Astrocyte of the cerebellum (primary cell): Measurements from ENCODE around the gene DMRTB1.

Experiments
- DNase-seq: peaks from one replicate; pipeline ENCODE4 v3.0.0-alpha.2; 2011; ENCODE audit warnings: low read depth
- H3K4me3 ChIP-seq: 2 replicates; pipeline ENCODE4 v1.5.1; 2011; ENCODE audit warnings: mild to moderate bottlenecking, low read depth, low read length, moderate library complexity
- in situ Hi-C: cut with HindIII; loops from 2 replicates; pipeline ENCODE4 v1.10.0; 2017; ENCODE audit warnings: low sequenced_read_pairs
- TF ChIP-seq, protein P1 (sequence below): IDR thresholded peaks from 2 replicates; pipeline ENCODE4 v1.5.1; 2012; ENCODE audit warnings: low read length, low read depth, moderate library complexity, mild to moderate bottlenecking; ENCODE audit errors: missing control alignments

The DMRTB1 gene

DNA sequence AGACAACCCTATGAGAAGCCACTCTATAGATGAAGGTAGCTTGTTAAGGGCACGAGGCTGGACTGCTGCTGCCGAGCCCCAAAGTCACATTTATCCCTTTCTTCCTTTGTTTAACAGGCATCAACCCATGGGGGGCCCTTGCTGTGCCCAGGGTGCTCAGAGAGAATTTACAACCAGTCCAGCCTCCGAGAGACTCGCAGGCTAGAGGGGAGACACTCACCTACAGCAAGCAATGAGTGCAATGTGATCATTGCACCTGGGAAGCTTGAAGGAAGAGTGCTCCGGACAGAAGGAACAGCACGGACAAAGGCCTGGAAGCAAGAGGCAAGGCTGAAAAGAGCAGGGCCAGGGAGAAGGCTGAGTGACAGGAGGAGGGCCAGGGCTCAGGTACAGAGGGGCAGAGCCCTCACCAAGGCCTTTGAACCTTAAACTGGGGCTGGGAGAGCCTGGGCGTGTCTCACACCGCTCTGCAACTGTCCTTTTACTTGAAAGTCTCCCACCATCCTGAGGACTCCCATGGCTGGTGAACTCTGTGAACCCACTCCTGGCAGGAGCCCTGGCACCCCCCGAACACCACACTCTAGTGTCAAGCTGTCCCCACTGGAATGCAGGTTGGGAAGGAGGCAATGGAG is 27.3 kb downstream of the DMRTB1 start:
- DNase-seq, result no peak
- in situ Hi-C loops, result loop anchor here (25.0 kb wide), 1 partner anchor 251 kb away; the partner anchor contains the start of gene GLIS1
- no peak overlapping the region for H3K4me3 ChIP-seq
- TF ChIP-seq, protein P1, sequence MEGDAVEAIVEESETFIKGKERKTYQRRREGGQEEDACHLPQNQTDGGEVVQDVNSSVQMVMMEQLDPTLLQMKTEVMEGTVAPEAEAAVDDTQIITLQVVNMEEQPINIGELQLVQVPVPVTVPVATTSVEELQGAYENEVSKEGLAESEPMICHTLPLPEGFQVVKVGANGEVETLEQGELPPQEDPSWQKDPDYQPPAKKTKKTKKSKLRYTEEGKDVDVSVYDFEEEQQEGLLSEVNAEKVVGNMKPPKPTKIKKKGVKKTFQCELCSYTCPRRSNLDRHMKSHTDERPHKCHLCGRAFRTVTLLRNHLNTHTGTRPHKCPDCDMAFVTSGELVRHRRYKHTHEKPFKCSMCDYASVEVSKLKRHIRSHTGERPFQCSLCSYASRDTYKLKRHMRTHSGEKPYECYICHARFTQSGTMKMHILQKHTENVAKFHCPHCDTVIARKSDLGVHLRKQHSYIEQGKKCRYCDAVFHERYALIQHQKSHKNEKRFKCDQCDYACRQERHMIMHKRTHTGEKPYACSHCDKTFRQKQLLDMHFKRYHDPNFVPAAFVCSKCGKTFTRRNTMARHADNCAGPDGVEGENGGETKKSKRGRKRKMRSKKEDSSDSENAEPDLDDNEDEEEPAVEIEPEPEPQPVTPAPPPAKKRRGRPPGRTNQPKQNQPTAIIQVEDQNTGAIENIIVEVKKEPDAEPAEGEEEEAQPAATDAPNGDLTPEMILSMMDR, result no peak

DNA sequence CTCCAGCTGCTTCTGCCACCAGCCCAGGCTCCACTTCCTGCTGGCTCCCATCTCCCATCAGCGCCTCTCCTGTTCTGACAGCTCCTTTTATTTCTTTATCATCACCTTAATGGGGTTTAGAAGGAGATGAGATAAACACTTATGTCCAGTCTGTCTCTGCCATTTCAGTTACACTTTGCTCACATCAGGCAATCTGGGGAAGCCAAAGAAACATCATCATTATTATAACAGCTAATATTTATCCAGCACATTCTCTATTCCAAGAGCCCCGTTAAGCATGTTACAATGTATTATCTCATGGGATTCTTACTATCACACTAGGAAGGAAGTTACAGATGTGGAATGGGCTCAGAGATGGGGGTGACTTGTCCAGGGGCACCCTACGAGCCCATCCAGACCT is 31.2 kb downstream of the DMRTB1 start:
- no peak overlapping the region for H3K4me3 ChIP-seq
- TF ChIP-seq, protein P1, result no peak
- no peak for DNase-seq
- in situ Hi-C loops, result loop anchor here (25.0 kb wide), 1 partner anchor 247 kb away; the partner anchor contains the start of gene GLIS1

DNA sequence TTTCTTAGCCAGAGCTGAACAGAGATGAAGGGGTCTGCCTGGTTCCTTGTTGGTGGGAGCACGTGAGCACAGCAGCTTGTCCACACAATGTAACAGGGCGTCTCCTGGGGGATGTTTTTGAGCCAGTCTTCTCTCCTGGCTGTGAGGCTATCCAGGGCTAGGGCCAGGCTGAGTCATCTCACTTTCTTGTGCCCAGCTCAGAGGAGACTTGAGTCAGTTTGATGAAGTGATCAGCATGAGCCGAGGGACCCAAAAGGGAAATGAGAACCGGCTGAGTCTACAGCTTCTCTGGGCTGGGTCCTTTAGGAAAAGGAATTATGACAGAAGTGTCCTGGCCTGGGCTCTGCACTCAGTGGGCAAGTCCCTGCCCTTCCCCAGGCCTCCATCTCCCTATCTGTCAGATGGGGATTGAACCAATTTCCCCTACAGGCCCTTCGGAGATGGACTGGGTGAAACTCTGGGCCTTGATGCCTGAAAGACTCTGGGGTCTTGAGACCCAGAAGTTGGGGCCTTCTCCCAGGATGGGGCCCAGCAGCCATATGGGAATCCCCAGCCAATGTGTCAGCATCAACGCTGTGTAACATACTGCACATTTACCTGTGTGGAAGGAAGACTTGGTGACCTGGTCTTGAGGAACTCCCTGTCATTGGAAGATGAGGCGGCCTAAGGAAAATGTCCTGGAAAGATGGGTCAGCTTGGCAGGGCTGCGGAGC is 36.6 kb downstream of the DMRTB1 start:
- in situ Hi-C loops, result loop anchor here (25.0 kb wide), 1 partner anchor 242 kb away; the partner anchor contains the start of gene GLIS1
- TF ChIP-seq, protein P1, result no peak
- no peak overlapping the region for H3K4me3 ChIP-seq
- no peak for DNase-seq

DNA sequence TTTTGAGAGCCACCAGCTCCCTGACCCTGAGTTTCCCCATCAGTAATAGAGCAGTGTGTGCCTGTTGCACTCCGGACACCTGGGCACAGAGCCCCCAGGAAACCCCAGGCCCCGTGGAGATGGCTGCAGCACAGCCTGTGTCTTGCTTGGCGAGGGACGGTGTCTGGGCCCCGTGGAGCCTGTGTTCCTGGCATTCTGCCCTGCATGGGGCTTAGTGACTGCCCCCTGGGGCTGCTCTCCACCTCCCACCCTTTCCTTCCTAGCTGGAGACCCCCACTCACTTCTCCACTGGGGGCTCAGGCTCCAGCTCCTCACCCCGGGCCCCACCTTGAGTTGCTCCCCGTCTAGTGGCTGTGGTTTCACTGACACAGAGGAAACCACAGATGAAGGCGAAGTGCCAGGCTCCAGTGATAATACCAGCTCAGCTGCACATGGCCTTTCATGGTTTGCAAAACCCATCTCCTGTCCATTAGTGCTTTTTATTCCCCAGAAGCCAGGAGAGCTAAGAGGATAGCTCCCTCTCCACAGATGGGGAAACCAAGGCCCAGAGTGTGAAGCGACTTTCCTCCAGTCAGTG is 39.4 kb downstream of the DMRTB1 start:
- DNase-seq, result no peak
- TF ChIP-seq, protein P1, result no peak
- in situ Hi-C loops, result loop anchor here (25.0 kb wide), 1 partner anchor 239 kb away; the partner anchor contains the start of gene GLIS1
- no peak overlapping the region for H3K4me3 ChIP-seq

DNA sequence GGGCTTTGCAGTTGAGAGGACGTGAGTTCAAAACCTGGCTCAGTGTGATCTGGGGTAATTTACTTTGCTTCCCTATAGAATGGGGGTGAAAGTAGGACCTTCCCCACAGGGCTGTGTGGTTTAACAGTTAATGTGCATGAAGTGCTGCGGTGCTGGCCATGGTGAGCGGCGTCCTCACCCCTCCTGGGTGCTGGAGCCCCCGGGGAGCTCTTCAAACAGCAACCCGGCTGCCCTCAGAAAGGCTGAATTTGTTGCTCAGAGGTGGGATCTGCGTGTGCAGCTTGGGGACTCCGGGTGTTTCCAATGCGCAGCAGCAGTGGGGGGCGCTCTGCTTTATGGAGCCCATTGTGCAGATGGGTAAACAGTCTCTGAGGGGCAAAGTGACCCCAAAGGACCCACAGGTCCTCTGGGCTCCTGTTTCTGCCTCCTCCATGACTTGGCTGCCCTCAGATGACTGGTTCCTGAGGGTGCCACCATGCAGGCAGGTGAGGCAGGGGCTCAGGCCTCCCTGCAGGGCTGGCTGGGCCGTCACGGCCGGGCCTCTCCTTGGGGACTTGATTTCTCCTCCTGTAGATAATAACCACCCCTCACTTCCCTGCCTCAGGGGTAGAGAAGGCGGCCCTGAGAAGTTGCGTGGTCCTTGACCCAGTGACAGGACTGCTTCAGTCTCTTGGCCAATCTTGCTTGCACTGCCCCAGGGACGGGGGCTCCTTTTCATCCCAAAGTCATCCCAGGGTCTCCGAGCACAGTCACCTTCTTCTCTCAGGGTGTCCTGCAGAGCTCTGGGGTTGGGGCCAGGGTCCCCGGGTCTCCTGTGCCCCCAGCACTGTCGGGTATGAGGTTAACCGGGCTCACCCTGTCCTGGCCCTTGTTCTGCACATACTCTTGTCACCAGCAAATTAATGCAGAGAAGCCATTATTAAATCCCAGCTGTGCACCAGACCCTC is 40.3 kb downstream of the DMRTB1 start:
- DNase-seq, result no peak
- in situ Hi-C loops, result loop anchor here (25.0 kb wide), 1 partner anchor 238 kb away; the partner anchor contains the start of gene GLIS1

More for the DNA sequence above, 40.3 kb downstream of the DMRTB1 start:
- TF ChIP-seq, protein P1, result no peak
- H3K4me3 ChIP-seq, result no peak overlapping the region
